ENCODE measurements around the gene GFRA3.
"Not testable (repeated sequence)": the region's sequence is repeated elsewhere in the genome, so short reads cannot be mapped to it uniquely, and the experiment has no call there.

Gene GFRA3, protein sequence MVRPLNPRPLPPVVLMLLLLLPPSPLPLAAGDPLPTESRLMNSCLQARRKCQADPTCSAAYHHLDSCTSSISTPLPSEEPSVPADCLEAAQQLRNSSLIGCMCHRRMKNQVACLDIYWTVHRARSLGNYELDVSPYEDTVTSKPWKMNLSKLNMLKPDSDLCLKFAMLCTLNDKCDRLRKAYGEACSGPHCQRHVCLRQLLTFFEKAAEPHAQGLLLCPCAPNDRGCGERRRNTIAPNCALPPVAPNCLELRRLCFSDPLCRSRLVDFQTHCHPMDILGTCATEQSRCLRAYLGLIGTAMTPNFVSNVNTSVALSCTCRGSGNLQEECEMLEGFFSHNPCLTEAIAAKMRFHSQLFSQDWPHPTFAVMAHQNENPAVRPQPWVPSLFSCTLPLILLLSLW

DNA sequence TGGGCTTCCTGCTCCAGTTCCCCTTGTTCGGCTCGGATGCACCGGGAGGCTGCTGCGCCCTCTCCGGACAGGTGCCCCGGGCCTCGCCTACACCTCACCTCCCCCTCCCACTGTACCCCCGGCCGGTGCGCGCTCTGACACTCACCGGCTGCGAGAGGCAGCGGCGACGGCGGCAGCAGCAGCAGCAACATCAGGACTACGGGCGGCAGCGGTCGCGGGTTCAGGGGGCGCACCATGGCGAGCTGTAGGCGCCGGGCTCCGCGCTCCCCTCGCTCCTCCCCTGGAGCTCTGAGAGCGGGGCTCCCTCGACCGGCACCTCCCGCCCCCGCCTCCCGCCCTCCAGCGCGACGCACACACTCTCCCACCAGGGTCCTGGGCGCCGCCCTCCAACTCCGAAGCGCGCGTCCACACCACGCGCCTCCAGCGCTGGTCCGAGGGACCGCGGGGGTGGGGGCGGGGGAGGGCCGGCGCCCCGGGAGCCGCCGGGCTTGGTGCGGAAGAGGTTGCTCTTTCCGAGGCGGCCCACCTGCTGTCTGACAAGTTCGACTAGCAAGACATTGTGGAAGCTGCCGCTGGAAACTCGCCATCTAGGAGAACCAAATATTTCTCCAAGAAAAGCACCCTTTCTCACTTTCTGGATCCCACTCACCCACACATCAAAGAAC is at the start of gene GFRA3:
GFRA3 (minus strand) TSS at position 433 of the 665 bp plus-strand sequence; CDS start at position 236, 197 bp downstream.
- DNase-seq = peak in 6 of 42 donors; percentile 7 to 41 (median 10)
- intact Hi-C loops (cut with DNase I) = no loop called here

DNA sequence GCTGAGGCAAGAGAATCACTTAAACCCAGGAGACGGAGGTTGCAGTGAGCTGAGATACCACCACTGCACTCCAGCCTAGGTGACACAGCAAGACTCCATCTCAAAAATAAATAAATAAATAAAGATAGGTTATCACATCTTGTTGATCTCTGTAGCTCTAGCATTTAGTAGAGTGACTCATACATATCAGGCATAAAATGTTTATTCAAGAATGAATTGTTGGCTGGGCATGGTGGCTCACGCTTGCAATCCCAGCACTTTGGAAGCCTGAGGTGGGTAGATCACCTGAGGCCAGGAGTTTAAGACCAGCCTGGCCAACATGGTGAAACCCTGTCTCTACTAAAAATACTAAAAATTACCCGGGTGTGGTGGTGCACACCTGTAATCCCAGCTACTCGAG is 43.8 kb upstream of the GFRA3 start:
- DNase-seq; intact Hi-C loops (cut with DNase I): not testable (repeated sequence)

DNA sequence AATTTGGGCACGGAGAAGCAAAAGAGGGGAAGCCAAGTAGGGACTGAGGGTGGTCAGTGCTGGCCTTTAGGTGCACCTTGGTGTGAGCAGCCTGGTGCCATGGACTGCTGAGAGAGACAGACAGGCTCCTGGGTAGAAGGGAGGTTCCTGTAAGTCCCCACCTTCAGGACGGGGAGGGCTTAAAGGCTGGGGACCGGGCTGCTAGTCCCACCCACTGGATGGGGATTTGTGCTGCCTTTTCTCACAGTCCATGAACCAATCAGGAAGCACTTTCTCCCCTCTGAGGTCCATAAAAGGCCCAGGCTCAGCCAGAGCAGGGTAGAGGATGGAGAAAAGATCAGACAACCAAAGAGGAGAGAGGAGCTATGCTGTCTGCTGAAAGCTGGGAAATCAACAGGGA is 41.9 kb upstream of the GFRA3 start:
- DNase-seq = peak in 3 of 42 donors; percentile 8 to 16 (median 13)

DNA sequence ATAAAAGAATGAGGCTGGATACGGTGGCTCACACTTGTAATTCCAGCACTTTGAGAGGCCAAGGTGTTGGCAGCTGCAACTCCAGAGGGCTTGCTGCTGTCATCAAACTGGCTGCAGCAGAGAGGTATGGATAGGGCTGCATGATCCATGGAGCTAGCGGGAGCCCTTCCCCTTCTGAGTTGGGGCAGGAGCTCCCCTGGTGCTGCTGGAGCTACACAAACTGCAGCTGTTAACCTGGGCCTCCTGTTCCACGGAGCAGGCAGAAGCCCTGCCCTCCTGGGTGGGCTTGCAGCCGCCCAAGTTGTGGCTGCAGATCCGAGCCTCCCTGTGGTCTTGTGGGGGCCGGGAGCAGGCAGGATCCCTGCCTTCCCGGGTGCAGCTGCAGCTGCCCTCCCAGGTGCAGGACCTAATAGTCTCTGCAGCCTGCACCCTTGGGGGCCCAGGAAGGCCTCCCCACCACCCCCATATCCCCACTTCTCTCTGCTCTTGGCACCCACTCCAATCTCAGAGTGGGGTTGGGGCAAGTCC is 41.4 kb upstream of the GFRA3 start:
- intact Hi-C loops (cut with DNase I) = no loop called here
- no peak for DNase-seq

More for the DNA sequence above, 41.9 kb upstream of the GFRA3 start:
- intact Hi-C loops (cut with DNase I) = no loop called here

DNA sequence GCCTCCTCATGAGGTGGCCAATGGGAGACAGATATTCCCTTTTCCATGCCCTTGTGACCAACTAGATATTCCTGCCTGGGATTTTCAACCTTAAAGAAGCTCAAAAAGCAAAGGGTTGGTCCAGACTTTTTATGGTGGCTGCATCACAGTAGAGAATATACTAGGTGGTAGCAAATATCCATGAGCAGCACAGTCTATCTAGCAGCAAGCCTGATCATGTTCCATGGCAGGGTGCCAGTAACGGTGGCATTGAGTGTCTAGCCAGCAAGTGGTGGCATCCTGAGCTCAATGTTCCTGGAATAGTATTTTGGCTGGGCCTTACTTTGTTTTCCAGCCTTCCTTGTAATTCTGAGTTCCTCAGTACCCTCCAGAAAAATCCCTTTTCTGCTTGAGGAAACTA is 31.4 kb upstream of the GFRA3 start:
- peak in 10 of 42 donors; percentile 7 to 44 (median 18) for DNase-seq
- intact Hi-C loops (cut with DNase I) = no loop called here

DNA sequence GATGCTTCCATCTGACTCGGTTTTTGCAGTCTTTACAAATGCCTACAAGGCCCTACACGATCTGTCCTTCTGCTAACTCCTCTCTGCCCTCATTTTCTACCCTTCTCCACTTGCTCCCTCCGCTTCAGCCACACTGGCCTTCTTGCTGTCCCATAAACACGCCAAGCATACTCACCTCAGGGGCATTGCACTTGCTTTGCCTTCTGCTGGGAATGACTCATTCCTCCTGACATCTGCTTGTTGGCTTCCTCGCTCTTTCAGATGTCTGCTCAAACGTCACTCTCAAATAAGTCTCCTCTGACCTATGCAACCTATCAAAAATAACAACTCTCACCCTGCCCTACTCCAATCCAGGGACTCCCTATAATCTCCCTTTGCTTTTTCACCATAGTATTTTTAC is 29.0 kb upstream of the GFRA3 start:
- no peak for DNase-seq
- intact Hi-C loops (cut with DNase I) = no loop called here

DNA sequence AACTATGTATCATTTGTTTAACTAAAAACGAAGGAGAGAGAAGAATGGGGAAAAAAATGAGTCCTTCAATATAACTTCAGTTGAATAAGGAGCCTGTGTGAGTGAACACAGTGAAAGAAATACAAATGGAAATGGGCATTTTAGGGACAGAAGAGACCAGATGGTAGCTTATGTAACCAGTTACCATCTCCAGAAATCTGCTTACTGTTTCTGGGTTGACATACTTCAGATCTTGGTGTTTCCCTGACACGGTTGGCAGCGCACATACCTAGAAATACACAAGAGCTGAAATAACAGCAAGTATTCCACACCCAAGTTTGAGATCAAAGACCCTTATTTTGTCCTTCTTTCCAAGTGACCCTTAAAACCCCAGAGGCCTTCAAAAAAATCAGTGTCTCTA is 14.9 kb upstream of the GFRA3 start:
- intact Hi-C loops (cut with DNase I) = no loop called here
- DNase-seq = no peak

DNA sequence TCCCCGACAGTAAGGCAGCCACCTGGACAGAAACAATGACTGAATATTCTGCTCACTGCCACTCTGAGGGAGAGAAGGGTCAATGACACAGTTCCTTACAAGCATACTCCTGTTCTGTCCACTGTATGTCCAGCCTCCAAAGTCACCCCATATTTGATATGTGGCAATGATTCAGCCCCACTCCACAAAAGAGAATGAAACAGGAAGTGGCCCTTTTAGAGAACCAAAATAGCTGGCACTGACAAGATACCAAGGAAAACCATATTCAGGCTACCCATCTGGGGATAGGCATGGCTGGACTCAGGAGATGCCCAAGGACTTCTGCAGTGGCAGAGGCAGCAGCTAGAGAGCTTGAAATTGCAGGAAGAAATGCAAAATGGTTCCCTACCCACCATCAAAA is 12.8 kb upstream of the GFRA3 start:
- DNase-seq = no peak
- intact Hi-C loops (cut with DNase I) = no loop called here

DNA sequence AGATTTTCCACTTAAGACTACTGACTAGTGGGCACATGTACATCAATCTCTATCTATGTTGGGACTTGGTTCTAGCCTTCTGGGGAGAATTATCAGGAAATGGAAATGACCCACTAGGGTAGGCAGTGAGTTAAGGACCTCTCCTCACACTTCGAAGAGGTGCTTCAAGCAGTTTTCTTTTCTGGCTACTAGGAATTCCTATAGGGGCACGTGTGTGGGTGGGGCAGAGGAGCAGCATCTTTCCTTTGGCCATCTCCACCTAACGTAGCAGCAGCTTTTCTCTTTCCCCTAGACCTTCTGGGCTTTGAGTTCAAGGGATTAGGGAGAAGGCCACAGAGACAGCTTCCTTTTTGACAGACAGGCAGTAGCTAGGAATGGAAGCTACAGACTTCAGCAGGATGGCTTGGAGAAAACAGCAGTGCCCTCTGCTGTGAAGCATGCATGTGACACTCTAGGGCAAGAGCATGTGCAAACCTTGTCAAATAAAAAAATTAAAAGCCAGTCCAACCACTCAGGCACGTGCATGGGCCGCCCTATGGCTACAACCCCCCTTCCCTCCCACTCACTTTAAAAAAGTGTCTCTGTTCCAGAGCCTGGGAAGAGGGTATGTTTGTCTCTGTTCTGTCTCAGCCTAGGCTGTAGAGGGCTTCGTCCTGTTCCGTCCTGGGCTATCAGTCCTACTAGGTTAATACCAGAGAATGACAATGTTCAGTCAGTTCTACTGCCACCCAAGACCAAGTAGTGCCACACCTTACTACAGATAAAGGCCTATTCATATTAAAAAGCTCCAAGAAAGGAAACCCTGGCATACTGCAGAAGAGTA is 8.7 kb upstream of the GFRA3 start:
- intact Hi-C loops (cut with DNase I) = no loop called here
- peak in 32 of 42 donors; percentile 5 to 60 (median 28) for DNase-seq

DNA sequence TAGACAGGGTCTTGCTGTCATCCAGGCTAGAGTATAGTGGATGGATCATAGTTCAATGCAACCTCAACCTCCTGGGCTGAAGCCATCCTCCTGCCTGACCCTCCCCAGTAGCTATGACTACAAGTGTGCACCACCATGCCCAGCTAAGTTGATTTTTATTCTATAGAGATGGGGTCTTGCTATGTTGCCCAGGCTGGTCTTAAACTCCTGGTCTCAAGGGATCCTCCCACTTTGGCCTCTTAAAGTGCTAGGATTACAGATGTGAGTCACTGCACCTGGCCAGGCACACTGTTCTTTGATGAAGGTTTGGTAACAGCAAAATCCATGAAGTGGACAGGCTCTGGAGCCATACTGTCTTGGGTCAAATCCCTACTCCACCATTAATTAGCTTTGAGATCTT is 6.5 kb upstream of the GFRA3 start:
- DNase-seq = no peak
- intact Hi-C loops (cut with DNase I) = no loop called here

DNA sequence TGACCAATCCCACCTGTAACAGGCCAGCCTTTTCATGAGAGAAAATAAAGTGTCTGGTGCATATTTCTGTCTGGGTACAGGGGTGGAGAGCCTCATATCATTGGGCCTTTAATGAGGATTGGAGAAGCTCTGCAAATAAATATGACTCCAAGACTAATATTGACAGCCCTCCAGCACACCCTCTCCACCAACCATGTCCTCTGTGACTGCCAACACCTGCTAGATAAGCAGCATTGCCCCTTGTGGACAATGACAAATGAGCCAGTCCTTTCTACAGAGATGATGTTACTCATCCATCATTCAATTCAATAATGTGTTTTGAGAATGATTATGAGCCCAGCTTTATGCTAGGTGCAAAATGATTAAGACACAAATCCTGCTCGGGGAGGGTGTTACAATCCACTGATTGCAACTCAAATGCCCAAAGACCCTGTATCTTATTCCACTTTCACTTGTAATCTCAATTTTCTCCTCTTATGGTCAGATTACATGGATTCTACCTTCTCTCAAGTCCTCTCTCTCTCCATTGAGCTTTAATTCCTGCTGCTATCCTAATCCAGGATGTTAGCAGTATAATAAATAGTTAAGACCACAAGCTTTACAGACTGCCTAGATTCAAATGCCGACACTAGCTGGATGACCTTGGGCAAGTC is 2.1 kb upstream of the GFRA3 start:
- intact Hi-C loops (cut with DNase I) = no loop called here
- DNase-seq = no peak

DNA sequence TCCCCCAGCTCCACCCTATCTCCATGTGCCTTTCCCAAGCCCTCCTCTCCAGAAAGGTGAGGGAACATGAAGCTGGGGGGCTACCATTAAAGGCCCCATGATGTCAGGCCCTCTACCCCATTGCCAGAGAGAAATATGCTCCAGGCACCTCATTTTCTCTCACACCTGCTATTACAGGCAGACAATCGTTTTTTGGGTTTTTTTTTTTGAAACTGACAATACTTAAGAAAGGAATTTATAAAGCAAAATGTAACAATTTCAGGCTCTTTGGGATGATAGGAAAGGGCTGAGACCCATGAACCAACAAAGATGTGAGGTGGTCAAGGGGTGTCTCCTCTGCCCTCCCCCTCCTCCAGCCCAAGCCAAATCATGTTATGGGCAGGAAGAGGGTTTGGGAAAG is 1.5 kb upstream of the GFRA3 start:
- intact Hi-C loops (cut with DNase I) = no loop called here
- DNase-seq = no peak

DNA sequence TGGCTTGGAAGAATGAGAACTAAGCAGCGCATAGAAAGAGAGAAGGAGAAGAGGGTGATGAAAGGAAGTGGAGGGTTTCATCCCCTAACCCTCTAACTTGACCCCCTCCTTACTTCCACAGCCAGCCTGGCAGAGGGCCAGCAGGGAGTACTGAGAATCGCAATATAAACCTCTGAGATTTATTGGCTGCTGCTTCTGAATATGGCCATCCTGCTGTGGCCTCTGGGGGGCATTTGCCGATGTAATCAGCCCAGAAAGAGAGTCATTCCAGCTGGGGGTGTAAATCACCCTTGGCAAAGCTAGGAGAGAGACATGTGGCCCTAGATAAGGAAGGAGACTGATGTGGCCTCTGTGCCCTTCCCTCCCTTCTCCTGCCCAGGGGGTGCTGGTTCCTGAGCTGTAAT is 960 bp upstream of the GFRA3 start:
- intact Hi-C loops (cut with DNase I) = no loop called here
- no peak for DNase-seq

DNA sequence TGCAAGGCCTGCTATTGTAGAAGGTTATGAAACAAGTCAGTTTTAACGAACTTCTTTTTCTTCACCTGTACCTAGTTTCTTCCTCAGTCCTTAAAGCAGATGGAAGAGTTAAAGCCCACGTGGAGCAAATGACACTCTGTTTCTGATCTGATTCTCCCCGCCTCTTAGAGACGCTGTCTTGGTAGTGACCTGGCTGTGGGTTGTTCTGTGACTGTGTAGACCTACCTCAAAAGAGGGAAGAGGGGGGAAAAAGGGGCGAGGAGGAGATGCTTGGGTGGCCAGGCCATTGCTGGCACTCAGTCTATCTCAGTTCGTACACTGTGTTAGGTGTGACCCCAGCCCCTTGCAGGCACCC is 610 bp downstream of the GFRA3 start:
- DNase-seq = no peak
- intact Hi-C loops (cut with DNase I) = no loop called here

DNA sequence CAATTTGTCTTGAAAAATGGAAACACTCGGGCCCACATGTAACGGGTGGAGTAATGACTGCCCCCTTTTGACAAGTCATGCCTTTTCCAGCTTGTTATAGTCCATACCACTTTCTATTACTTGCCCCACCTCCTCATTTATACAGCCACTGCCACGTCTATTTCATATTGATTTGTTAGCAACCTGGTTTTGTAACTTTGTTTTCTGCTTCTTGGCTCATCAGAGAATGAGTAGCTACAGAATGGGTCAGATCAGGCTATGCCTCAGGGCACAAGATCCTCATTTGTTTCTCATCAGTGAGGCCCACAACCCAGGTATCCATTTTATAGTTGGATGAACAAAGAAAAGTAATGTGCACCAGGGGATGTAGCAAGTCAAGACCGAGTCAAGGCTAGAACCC is 1.7 kb downstream of the GFRA3 start:
- no peak for DNase-seq
- intact Hi-C loops (cut with DNase I) = no loop called here

DNA sequence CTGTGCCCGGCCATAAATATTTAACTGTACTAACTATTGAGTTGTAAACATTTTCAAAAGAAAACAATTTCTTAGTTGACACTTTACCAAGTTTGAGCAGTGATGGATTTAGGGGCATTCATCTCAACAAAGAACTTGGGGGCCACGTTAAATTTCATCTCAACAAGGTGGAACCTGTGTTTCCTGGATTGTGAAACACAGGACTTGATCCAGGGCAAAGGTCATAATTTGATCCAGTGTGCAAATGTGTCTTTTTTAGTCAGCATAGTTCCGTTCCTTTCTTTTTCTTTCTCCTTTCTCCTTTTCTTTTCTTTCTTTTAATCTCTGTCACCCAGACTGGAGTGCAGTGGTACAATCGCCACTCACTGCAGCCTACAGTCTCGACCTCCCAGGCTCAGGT is 3.1 kb downstream of the GFRA3 start:
- no peak for DNase-seq
- intact Hi-C loops (cut with DNase I) = no loop called here

DNA sequence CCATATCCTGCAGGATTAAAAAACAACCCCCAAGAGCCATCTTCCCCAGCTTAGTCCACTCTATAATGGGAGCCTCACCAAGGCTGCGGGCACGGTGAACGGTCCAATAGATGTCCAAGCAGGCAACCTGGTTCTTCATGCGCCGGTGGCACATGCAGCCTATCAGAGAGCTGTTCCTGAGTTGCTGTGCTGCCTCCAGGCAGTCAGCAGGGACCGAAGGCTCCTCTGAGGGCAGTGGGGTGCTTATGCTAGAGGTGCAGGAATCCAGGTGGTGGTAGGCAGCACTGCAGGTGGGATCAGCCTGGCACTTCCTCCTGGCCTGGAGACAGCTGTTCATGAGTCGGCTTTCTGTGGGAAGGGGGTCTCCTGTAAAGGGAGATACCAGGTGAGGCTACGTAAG is 10.2 kb downstream of the GFRA3 start:
- intact Hi-C loops (cut with DNase I) = no loop called here
- no peak for DNase-seq

DNA sequence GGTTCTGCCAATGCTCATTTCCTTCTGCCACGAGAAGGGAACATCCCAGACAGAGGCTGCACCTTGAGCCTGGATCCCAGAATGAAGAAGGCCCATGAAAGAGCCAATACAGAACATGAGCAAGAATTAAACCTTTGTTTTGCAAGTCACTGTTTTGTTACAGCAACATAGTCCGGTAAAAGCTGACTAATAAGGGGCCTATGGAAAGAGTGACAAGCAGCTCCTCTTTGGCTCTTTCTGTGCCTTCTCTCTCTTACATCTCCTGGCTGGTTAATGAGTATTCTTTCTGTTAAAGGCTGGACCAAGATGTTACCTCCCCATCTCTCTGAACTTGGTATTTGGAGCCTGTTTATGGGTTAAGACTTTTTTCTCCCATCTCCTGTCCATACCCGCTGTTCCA is 10.8 kb downstream of the GFRA3 start:
- intact Hi-C loops (cut with DNase I) = no loop called here
- DNase-seq = no peak

DNA sequence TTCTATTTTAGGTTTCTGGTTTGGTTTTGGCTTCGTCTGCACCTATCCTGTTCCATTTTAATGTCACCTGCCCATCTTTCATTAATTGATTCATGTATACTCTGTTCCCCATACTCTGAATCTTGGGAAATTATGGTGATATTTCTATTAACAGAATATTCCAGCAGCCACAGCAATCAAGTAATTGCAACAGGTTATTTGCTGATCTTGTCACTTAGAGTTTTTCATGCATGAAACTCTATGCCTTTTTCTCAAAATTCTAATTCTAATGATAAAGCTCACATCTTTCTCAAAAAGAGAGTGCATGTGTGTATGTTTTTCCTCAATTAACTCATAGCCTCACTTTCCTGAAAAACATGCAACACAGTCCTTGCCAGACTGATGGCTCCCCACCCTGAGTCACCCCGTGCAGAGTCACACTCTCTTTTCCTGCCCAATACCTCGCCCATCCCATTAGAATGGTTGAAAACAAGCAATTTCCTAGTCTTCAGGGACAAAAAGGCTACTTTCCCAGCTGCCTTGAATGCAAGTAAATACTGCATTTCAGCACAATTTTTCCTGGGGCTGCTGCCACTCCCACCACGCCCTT is 15.6 kb downstream of the GFRA3 start:
- DNase-seq = no peak
- intact Hi-C loops (cut with DNase I) = no loop called here
